Measurements from ENCODE around the gene L3MBTL4. TPM values are rescaled to one million over a fixed set of nuclear protein-coding genes. Genes with fewer than 3 reads are reported as not detected.
"Not testable (repeated sequence)": the region's sequence is repeated elsewhere in the genome, so short reads cannot be mapped to it uniquely, and the experiment has no call there.

L3MBTL4 gene
- total RNA-seq, 1 experiment from 2014 or later = not detected

DNA sequence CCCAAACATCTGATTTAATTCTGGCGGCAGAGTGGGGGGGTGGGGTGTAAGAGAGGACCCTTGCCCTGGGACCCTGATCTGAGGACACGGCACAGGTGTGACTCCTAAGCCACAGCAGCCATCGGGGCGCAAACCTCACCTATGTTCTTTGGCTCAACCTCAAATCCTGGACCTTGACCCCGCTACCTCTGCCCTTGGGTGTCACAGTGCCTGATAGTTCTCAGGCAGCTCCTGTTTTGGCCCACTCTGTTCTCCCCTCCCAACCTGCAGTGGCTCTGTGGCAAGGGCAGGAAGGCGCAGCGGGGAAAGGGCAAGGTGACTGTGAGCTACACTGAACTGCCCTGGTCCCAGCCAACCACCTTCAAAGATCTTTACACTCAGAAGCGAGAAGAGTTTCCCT is 152.8 kb downstream of the L3MBTL4 start (continued):
- TF ChIP-seq, protein P1, sequence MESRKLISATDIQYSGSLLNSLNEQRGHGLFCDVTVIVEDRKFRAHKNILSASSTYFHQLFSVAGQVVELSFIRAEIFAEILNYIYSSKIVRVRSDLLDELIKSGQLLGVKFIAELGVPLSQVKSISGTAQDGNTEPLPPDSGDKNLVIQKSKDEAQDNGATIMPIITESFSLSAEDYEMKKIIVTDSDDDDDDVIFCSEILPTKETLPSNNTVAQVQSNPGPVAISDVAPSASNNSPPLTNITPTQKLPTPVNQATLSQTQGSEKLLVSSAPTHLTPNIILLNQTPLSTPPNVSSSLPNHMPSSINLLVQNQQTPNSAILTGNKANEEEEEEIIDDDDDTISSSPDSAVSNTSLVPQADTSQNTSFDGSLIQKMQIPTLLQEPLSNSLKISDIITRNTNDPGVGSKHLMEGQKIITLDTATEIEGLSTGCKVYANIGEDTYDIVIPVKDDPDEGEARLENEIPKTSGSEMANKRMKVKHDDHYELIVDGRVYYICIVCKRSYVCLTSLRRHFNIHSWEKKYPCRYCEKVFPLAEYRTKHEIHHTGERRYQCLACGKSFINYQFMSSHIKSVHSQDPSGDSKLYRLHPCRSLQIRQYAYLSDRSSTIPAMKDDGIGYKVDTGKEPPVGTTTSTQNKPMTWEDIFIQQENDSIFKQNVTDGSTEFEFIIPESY (IDR thresholded peaks at IDR 0.05; ENCODE audit: extremely low read depth, insufficient replicate concordance, low read length) = no peak
- TF ChIP-seq EZH2 (IDR thresholded peaks at IDR 0.05) (no peak), YY1 (IDR thresholded peaks at IDR 0.05; ENCODE audit: extremely low read depth, insufficient replicate concordance, low read depth, low read length) (no peak)

DNA sequence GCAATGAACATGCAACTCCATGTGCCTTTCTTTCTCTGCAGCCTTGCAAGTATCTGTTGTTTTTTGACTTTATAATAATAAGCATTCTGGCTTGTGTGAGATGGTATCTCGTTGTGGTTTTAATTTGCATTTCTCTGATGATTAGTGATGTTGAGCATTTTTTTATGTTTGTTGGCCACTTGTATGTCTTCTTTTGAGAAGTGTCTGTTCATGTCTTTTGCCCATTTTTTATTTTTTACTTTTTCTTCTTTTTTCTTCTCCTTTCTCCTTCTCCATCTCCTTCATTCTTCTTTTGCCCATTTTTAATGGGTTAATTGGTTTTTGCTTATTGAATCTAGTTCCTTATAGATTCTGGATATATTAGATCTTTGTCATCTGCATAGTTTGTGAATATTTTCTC is 155.4 kb downstream of the L3MBTL4 start:
- H3K4me3 ChIP-seq (replicated peaks in 1 of 2; ENCODE audit: low read depth in 1 of 2, low read length in 2 of 2); H4K20me1 ChIP-seq (ENCODE audit: insufficient read depth); H3K9me2 ChIP-seq (ENCODE audit: insufficient read depth); CTCF ChIA-PET; RAD21 ChIA-PET (ENCODE audit: low non-redundant PET in 1 of 2, low total read pairs in 2 of 2, uncharacterized antibody in 2 of 2, unreplicated experiment in 2 of 2); intact Hi-C loops (cut with micrococcal nuclease); H3K27me3 ChIP-seq (ENCODE audit: insufficient read depth, low read length); H3K79me2 ChIP-seq (ENCODE audit: insufficient read depth, low read length); H3K4me2 ChIP-seq (ENCODE audit: low read length); H3K4me1 ChIP-seq (ENCODE audit: control insufficient read depth in 1 of 2, insufficient read depth in 2 of 2, low read length in 2 of 2); H2AFZ ChIP-seq (ENCODE audit: low read depth, low read length, poor library complexity, severe bottlenecking); H3K27ac ChIP-seq (ENCODE audit: low read depth, low read length); ATAC-seq; H3K9ac ChIP-seq (ENCODE audit: low read length); DNase-seq (ENCODE audit: low read depth, low spot score); POLR2A ChIA-PET; BruUV-seq (replicated peaks); H3K36me3 ChIP-seq (ENCODE audit: control insufficient read depth in 1 of 2, insufficient read depth in 2 of 2, low read length in 2 of 2): not testable (repeated sequence)
- peaks cover 14 to 39% of the 10 kb centered on the region in 2 experiments; a peak in 2 of 4 replicates for H3K9me3 ChIP-seq (ENCODE audit: control insufficient read depth in 1 of 2, insufficient read depth in 1 of 2, low read depth in 1 of 2, low read length in 2 of 2)

- intact Hi-C loops (cut with micrococcal nuclease) = no loop called here
- POLR2A ChIA-PET = no interaction called here
- Histone ChIP-seq H3K9me2 (ENCODE audit: insufficient read depth) (no peaks in the 10 kb centered on the region), H3K9me3 (ENCODE audit: control insufficient read depth in 1 of 2, insufficient read depth in 1 of 2, low read depth in 1 of 2, low read length in 2 of 2) (peaks cover 12 to 39% of the 10 kb centered on the region in 2 experiments; a peak in 2 of 4 replicates), H3K79me2 (ENCODE audit: insufficient read depth, low read length) (no peaks in the 10 kb centered on the region), H3K4me3 (replicated peaks in 1 of 2; ENCODE audit: low read depth in 1 of 2, low read length in 2 of 2) (no peak overlapping the region), H3K9ac (ENCODE audit: low read length) (no peak overlapping the region), H3K4me2 (ENCODE audit: low read length) (no peak overlapping the region), H2AFZ (ENCODE audit: low read depth, low read length, poor library complexity, severe bottlenecking) (no peak overlapping the region), H3K4me1 (ENCODE audit: control insufficient read depth in 1 of 2, insufficient read depth in 2 of 2, low read length in 2 of 2) (no peaks in the 10 kb centered on the region), H4K20me1 (ENCODE audit: insufficient read depth) (no peaks in the 10 kb centered on the region), H3K27me3 (ENCODE audit: insufficient read depth, low read length) (no peaks in the 10 kb centered on the region), H3K27ac (ENCODE audit: low read depth, low read length) (no peak overlapping the region), H3K36me3 (ENCODE audit: control insufficient read depth in 1 of 2, insufficient read depth in 2 of 2, low read length in 2 of 2) (no peaks in the 10 kb centered on the region)
- RAD21 ChIA-PET (ENCODE audit: low non-redundant PET in 1 of 2, low total read pairs in 2 of 2, uncharacterized antibody in 2 of 2, unreplicated experiment in 2 of 2) = no interaction called here
- no TSS peak for BruUV-seq (replicated peaks)
- CTCF ChIA-PET = no interaction called here
- DNase-seq (ENCODE audit: low read depth, low spot score) = no peak
- ATAC-seq = no peak
- TF ChIP-seq TCF7L2 (IDR thresholded peaks at IDR 0.05; ENCODE audit: borderline replicate concordance, extremely low read depth, insufficient read depth, insufficient read length) (no peak), POLR2A (IDR thresholded peaks at IDR 0.05; ENCODE audit: borderline replicate concordance, extremely low read depth, insufficient read depth, insufficient read length) (no peak), YY1 (IDR thresholded peaks at IDR 0.05; ENCODE audit: extremely low read depth, insufficient replicate concordance, low read depth, low read length) (no peak), CBX3 (IDR thresholded peaks at IDR 0.05; ENCODE audit: low read depth) (no peak), ZNF274 (IDR thresholded peaks at IDR 0.05; ENCODE audit: low read depth, low read length) (no peak), SP1 (IDR thresholded peaks at IDR 0.05; ENCODE audit: low read depth) (no peak), ATF3 (IDR thresholded peaks at IDR 0.05) (no peak), ZFX (IDR thresholded peaks at IDR 0.05) (no peak), SIN3A (IDR thresholded peaks at IDR 0.05; ENCODE audit: low read depth) (no peak), SRF (IDR thresholded peaks at IDR 0.05; ENCODE audit: low read depth) (no peak), EZH2phosphoT487 (IDR thresholded peaks at IDR 0.05; ENCODE audit: borderline replicate concordance) (no peak)
- TF ChIP-seq, protein P2, sequence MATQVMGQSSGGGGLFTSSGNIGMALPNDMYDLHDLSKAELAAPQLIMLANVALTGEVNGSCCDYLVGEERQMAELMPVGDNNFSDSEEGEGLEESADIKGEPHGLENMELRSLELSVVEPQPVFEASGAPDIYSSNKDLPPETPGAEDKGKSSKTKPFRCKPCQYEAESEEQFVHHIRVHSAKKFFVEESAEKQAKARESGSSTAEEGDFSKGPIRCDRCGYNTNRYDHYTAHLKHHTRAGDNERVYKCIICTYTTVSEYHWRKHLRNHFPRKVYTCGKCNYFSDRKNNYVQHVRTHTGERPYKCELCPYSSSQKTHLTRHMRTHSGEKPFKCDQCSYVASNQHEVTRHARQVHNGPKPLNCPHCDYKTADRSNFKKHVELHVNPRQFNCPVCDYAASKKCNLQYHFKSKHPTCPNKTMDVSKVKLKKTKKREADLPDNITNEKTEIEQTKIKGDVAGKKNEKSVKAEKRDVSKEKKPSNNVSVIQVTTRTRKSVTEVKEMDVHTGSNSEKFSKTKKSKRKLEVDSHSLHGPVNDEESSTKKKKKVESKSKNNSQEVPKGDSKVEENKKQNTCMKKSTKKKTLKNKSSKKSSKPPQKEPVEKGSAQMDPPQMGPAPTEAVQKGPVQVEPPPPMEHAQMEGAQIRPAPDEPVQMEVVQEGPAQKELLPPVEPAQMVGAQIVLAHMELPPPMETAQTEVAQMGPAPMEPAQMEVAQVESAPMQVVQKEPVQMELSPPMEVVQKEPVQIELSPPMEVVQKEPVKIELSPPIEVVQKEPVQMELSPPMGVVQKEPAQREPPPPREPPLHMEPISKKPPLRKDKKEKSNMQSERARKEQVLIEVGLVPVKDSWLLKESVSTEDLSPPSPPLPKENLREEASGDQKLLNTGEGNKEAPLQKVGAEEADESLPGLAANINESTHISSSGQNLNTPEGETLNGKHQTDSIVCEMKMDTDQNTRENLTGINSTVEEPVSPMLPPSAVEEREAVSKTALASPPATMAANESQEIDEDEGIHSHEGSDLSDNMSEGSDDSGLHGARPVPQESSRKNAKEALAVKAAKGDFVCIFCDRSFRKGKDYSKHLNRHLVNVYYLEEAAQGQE (IDR thresholded peaks at IDR 0.05; ENCODE audit: low read depth) = no peak
Observed at GRCh38 chr18:6257950-6258349, 156.8 kb downstream of the L3MBTL4 start.
